GM23248 (cell line): ENCODE results near the gene PRKAR1B. TPM values are rescaled to one million over a fixed set of nuclear protein-coding genes. Genes with fewer than 3 reads are reported as not detected.

Source experiments
- DNase-seq: peaks from one replicate; pipeline ENCODE4 v3.0.0-alpha.2; 2015
- H2AFZ ChIP-seq: fragments of 200-600 bp; sonication (generic); 2 replicates; pipeline ENCODE4 v1.6.1; 2016; ENCODE audit warnings: antibody characterized with exemption
- H3F3A ChIP-seq: fragments of 200-600 bp; sonication (generic); 2 replicates; pipeline ENCODE4 v1.6.1; 2016; ENCODE audit warnings: mild to moderate bottlenecking, antibody characterized with exemption, mixed run types; ENCODE audit not compliant: insufficient read depth
- H3K27ac ChIP-seq: fragments of 200-600 bp; sonication (generic); 2 replicates; pipeline ENCODE4 v1.5.1; 2016; ENCODE audit warnings: mild to moderate bottlenecking
- H3K27me3 ChIP-seq: fragments of 200-600 bp; sonication (generic); replicated peaks from 2 replicates; pipeline ENCODE4 v1.6.1; 2016; ENCODE audit warnings: mild to moderate bottlenecking; ENCODE audit not compliant: insufficient read depth
- H3K36me3 ChIP-seq: fragments of 200-600 bp; sonication (generic); 2 replicates; pipeline ENCODE4 v1.6.1; 2016; ENCODE audit warnings: low read depth, mild to moderate bottlenecking
- H3K4me1 ChIP-seq: fragments of 200-600 bp; sonication (generic); 2 replicates; pipeline ENCODE4 v1.6.1; 2016; ENCODE audit warnings: mild to moderate bottlenecking; ENCODE audit not compliant: insufficient read depth
- H3K4me2 ChIP-seq: fragments of 200-600 bp; sonication (generic); one replicate; pipeline ENCODE4 v1.6.1; 2016; ENCODE audit warnings: mild to moderate bottlenecking; ENCODE audit not compliant: unreplicated experiment
- H3K4me3 ChIP-seq: fragments of 200-600 bp; sonication (generic); 2 replicates; pipeline ENCODE4 v1.5.1; 2016; ENCODE audit warnings: mild to moderate bottlenecking
- H3K79me2 ChIP-seq: fragments of 200-600 bp; sonication (generic); 2 replicates; pipeline ENCODE4 v1.6.1; 2016; ENCODE audit warnings: mild to moderate bottlenecking; ENCODE audit not compliant: insufficient read depth
- H3K9ac ChIP-seq: fragments of 200-600 bp; sonication (generic); 2 replicates; pipeline ENCODE4 v1.6.1; 2016; ENCODE audit warnings: mild to moderate bottlenecking
- H3K9me2 ChIP-seq: fragments of 200-600 bp; sonication (generic); 2 replicates; pipeline ENCODE4 v1.6.1; 2016; ENCODE audit warnings: mixed run types, mild to moderate bottlenecking, moderate library complexity; ENCODE audit not compliant: insufficient read depth
- H3K9me3 ChIP-seq: fragments of 200-600 bp; sonication (generic); one replicate; pipeline ENCODE4 v1.6.1; 2017; ENCODE audit warnings: low read depth
- H4K20me1 ChIP-seq: fragments of 200-600 bp; sonication (generic); 2 replicates; pipeline ENCODE4 v1.6.0; 2016; ENCODE audit not compliant: insufficient read depth
- EZH2 ChIP-seq: fragments of 200-600 bp; sonication (generic); IDR thresholded peaks from 2 replicates; pipeline ENCODE4 v1.6.1; 2018; ENCODE audit warnings: antibody characterized with exemption, mild to moderate bottlenecking; ENCODE audit not compliant: insufficient read depth, poor library complexity, severe bottlenecking
- EZH2phosphoT487 ChIP-seq: fragments of 200-600 bp; sonication (generic); IDR thresholded peaks from 2 replicates; pipeline ENCODE4 v1.6.1; 2018; ENCODE audit warnings: antibody characterized with exemption, moderate library complexity, mild to moderate bottlenecking, low read depth; ENCODE audit not compliant: insufficient read depth
- WGBS, 2 experiments: methylation state at CpG; one replicate each; pipeline ENCODE4 v1.1.6; 2015 to 2017; ENCODE audit warnings: low lambda C conversion rate in 2 of 2, low coverage in 1 of 2; ENCODE audit errors: missing lambda C conversion rate in 2 of 2; 5-methylcytosine and 5-hydroxymethylcytosine counted together
- in situ Hi-C: fragments of 300-500 bp; cut with MboI; formaldehyde crosslinking; loops from 2 replicates; pipeline ENCODE4 v1.15.0; 2020
- polyA plus RNA-seq: library from polyadenylated mRNA; unstranded; fragments of >200 nt; fragmentation: Nextera tagmentation; extraction: Ambion mirVana; gene quantifications from 2 replicates; pipeline ENCODE4 v1.2.1, GENCODE V29; 2016
- total RNA-seq: library from RNA; depleted of rRNA; stranded (reverse); fragments of >200 nt; shearing (Covaris generic); gene quantifications from 2 replicates; pipeline ENCODE4 v1.2.3, GENCODE V29; 2014

Gene PRKAR1B
- total and polyA plus RNA-seq, 2 experiments from 2014 or later = 10.2 to 12.9 TPM

- no peak overlapping the region for H3K9ac ChIP-seq
- TF ChIP-seq EZH2 (no peak), EZH2phosphoT487 (no peak)
- no peak overlapping the region for H3K4me3 ChIP-seq
- H3K79me2 ChIP-seq = no peaks in the 10 kb centered on the region
- in situ Hi-C loops = no loop called here
- H4K20me1 ChIP-seq = no peaks in the 10 kb centered on the region
- no peaks in the 10 kb centered on the region for H3K9me2 ChIP-seq
- H3K27ac ChIP-seq = no peak overlapping the region
- no peaks in the 10 kb centered on the region for H3K27me3 ChIP-seq
- H3F3A ChIP-seq = no peaks in the 10 kb centered on the region
- no peaks in the 10 kb centered on the region for H3K9me3 ChIP-seq
- H3K4me2 ChIP-seq = no peak overlapping the region
- DNase-seq = no peak
- no peaks in the 10 kb centered on the region for H3K4me1 ChIP-seq
- no peak overlapping the region for H2AFZ ChIP-seq
- 92 to 93% methylated on average over 30 to 35 of the region's 35 CpGs for WGBS, 2 experiments
- no peaks in the 10 kb centered on the region for H3K36me3 ChIP-seq
Measured at GRCh38 chr7:627661-628401, 99.2 kb downstream of the PRKAR1B start.

- Histone ChIP-seq H3K9me3 (no peaks in the 10 kb centered on the region), H3K9ac (no peak overlapping the region), H3K9me2 (no peaks in the 10 kb centered on the region), H3F3A (no peaks in the 10 kb centered on the region), H2AFZ (no peak overlapping the region), H3K27me3 (no peaks in the 10 kb centered on the region), H3K4me2 (no peak overlapping the region), H3K4me3 (no peak overlapping the region), H4K20me1 (no peaks in the 10 kb centered on the region), H3K36me3 (0 out of 2 replicates have a peak, but pooled peaks cover 5% of the 10 kb centered on the region), H3K4me1 (no peaks in the 10 kb centered on the region), H3K79me2 (no peaks in the 10 kb centered on the region), H3K27ac (no peak overlapping the region)
- TF ChIP-seq EZH2phosphoT487 (no peak), EZH2 (no peak)
- peak; percentile 7 for DNase-seq
- WGBS, 2 experiments = 72 to 83% methylated on average over 5 to 8 of the region's 8 CpGs
- in situ Hi-C loops = no loop called here
Measured at GRCh38 chr7:625376-625971, 101.6 kb downstream of the PRKAR1B start.

- WGBS, 2 experiments = 50 to 51% methylated on average over 8 of the region's 8 CpGs
- Histone ChIP-seq H3K9me3 (no peaks in the 10 kb centered on the region), H3K27me3 (no peaks in the 10 kb centered on the region), H3K27ac (no peak overlapping the region), H3K4me3 (no peak overlapping the region), H3K9ac (no peak overlapping the region), H3K9me2 (no peaks in the 10 kb centered on the region), H2AFZ (no peak overlapping the region), H3K36me3 (0 out of 2 replicates have a peak, but pooled peaks cover 5% of the 10 kb centered on the region), H3K4me2 (no peak overlapping the region), H3K4me1 (no peaks in the 10 kb centered on the region), H3K79me2 (no peaks in the 10 kb centered on the region), H3F3A (no peaks in the 10 kb centered on the region), H4K20me1 (no peaks in the 10 kb centered on the region)
- in situ Hi-C loops = no loop called here
- TF ChIP-seq EZH2phosphoT487 = no peak
- TF ChIP-seq EZH2 = no peak
- DNase-seq = no peak
Measured at GRCh38 chr7:623464-623863, 103.6 kb downstream of the PRKAR1B start.

GRCh38 chr7:621572-622285 lies 105.4 kb downstream of the PRKAR1B start:
- WGBS, 2 experiments = 57 to 65% methylated on average over 8 of the region's 8 CpGs
- no peak overlapping the region for H3K27ac ChIP-seq
- H3K9me3 ChIP-seq = no peaks in the 10 kb centered on the region
- H3K9me2 ChIP-seq = no peaks in the 10 kb centered on the region
- TF ChIP-seq EZH2 (no peak), EZH2phosphoT487 (no peak)
- no peak overlapping the region for H3K4me3 ChIP-seq
- H4K20me1 ChIP-seq = no peaks in the 10 kb centered on the region
- H3K4me1 ChIP-seq = no peaks in the 10 kb centered on the region
- in situ Hi-C loops = no loop called here
- H2AFZ ChIP-seq = no peak overlapping the region
- H3K4me2 ChIP-seq = no peak overlapping the region
- H3K9ac ChIP-seq = no peak overlapping the region
- H3K79me2 ChIP-seq = no peaks in the 10 kb centered on the region
- H3K36me3 ChIP-seq = 0 out of 2 replicates have a peak, but pooled peaks cover 5% of the 10 kb centered on the region
- DNase-seq = no peak
- no peaks in the 10 kb centered on the region for H3K27me3 ChIP-seq
- H3F3A ChIP-seq = no peaks in the 10 kb centered on the region
